A549 (cell line): ENCODE measurements around the gene FBXL4. TPM values are rescaled to one million over a fixed set of nuclear protein-coding genes. Genes with fewer than 3 reads are reported as not detected.

Experiments
- ATAC-seq, 2 experiments: fragments of 200-7000 bp in 1 of 2; fragments of >200 bp in 1 of 2; cut with Nextera tagmentation in 1 of 2; cut with Tn5 transposase in 1 of 2; 3 replicates each; pipeline versions ENCODE4 v1.8.0 to v1.9.1; 2018 to 2020; ENCODE audit warnings: mild to moderate bottlenecking in 1 of 2, moderate library complexity in 1 of 2
- CTCF ChIA-PET: fragments of 300-600 bp; sonication (Branson Sonifier 250); formaldehyde crosslinking; extraction: SDS; loops from one replicate; lab custom pipeline; 2021; ENCODE audit warnings: antibody characterized with exemption, inconsistent platforms; lab: Yijun Ruan, JAX
- POLR2A ChIA-PET: fragments of 350-600 bp; formaldehyde crosslinking; extraction: SDS; loops from one replicate; lab custom pipeline; 2021; ENCODE audit warnings: antibody characterized with exemption, inconsistent platforms; lab: Yijun Ruan, JAX
- DNase-seq, 2 experiments: peaks; one replicate each; pipeline versions ENCODE4 v3.0.0 to v3.0.0-alpha.2; 2011 to 2016; ENCODE audit warnings: low read depth in 1 of 2, low spot score in 1 of 2
- FAIRE-seq: peaks from 2 replicates; lab custom pipeline; 2011; peaks lifted over from hg19 to GRCh38; lab: Jason Lieb, UNC
- H3K27ac ChIP-seq, 2 experiments: fragments of >200 bp; sonication (Bioruptor Twin); formaldehyde crosslinking; 3 replicates each; pipeline ENCODE4 v1.5.1; 2016 to 2017
- H3K4me1 ChIP-seq: fragments of >200 bp; sonication (Bioruptor Twin); formaldehyde crosslinking; 3 replicates; pipeline ENCODE4 v1.6.1; 2016
- H3K4me2 ChIP-seq: fragments of >200 bp; sonication (Bioruptor Twin); formaldehyde crosslinking; 3 replicates; pipeline ENCODE4 v1.6.1; 2016
- H3K4me3 ChIP-seq: fragments of >200 bp; sonication (Bioruptor Twin); formaldehyde crosslinking; 3 replicates; pipeline ENCODE4 v1.5.1; 2016
- H3K9me3 ChIP-seq: fragments of >200 bp; sonication (Bioruptor Twin); formaldehyde crosslinking; 3 replicates; pipeline ENCODE4 v1.6.1; 2016
- CTCF ChIP-seq: fragments of >200 bp; sonication (Bioruptor Twin); formaldehyde crosslinking; IDR thresholded peaks from 3 replicates; pipeline ENCODE4 v1.5.1; 2016
- GATA3 ChIP-seq: IDR thresholded peaks from 2 replicates; pipeline ENCODE4 v1.6.1; 2012; ENCODE audit warnings: borderline replicate concordance
- HEYL ChIP-seq: fragments of 250-450 bp; sonication (Bioruptor Pico); IDR thresholded peaks from 2 replicates; pipeline ENCODE4 v1.8.0; 2021; ENCODE audit warnings: mild to moderate bottlenecking, moderate library complexity
- HMGXB4 ChIP-seq: fragments of 250-450 bp; sonication (Bioruptor Pico); IDR thresholded peaks from 2 replicates; pipeline ENCODE4 v1.5.0; 2021; ENCODE audit warnings: mild to moderate bottlenecking, moderate library complexity, borderline replicate concordance
- HOXB5 ChIP-seq: fragments of 250-450 bp; sonication (Bioruptor Pico); IDR thresholded peaks from 2 replicates; pipeline ENCODE4 v1.5.0; 2020; ENCODE audit warnings: mild to moderate bottlenecking, moderate library complexity
- KDM1A ChIP-seq: fragments of 200-600 bp; sonication (generic); IDR thresholded peaks from 2 replicates; pipeline ENCODE4 v1.6.1; 2016; ENCODE audit warnings: low read depth, mild to moderate bottlenecking
- KDM5A ChIP-seq: fragments of 200-600 bp; sonication (generic); IDR thresholded peaks from 2 replicates; pipeline ENCODE4 v1.6.1; 2016; ENCODE audit warnings: antibody characterized with exemption, mild to moderate bottlenecking
- MAX ChIP-seq: IDR thresholded peaks from 2 replicates; pipeline ENCODE4 v1.6.1; 2012
- MAZ ChIP-seq: fragments of 150-350 bp; IDR thresholded peaks from 2 replicates; pipeline ENCODE4 v1.6.1; 2014; ENCODE audit warnings: antibody characterized with exemption, low read depth, low read length, borderline replicate concordance
- NPAS2 ChIP-seq: fragments of 250-450 bp; sonication (Bioruptor Pico); IDR thresholded peaks from 2 replicates; pipeline ENCODE4 v1.8.0; 2022; ENCODE audit warnings: mild to moderate bottlenecking, moderate library complexity, borderline replicate concordance
- NR3C1 ChIP-seq: fragments of >200 bp; sonication (Bioruptor Twin); formaldehyde crosslinking; IDR thresholded peaks from 3 replicates; pipeline ENCODE4 v1.6.1; 2017
- PHF8 ChIP-seq: fragments of 200-600 bp; sonication (generic); IDR thresholded peaks from 2 replicates; pipeline ENCODE4 v1.6.1; 2016; ENCODE audit warnings: low read depth, mild to moderate bottlenecking, antibody characterized with exemption, moderate library complexity, borderline replicate concordance
- RAD21 ChIP-seq, 2 experiments: fragments of >200 bp in 1 of 2; sonication (Bioruptor Twin) in 1 of 2; formaldehyde crosslinking in 1 of 2; IDR thresholded peaks in 1 of 2; conservative IDR thresholded peaks in 1 of 2; 2 replicates in 1 of 2; 3 replicates in 1 of 2; pipeline ENCODE4 v1.6.1; 2012 to 2018; ENCODE audit warnings: inconsistent platforms in 1 of 2
- RARB ChIP-seq: fragments of 250-450 bp; sonication (Bioruptor Pico); IDR thresholded peaks from 2 replicates; pipeline ENCODE4 v1.8.0; 2021; ENCODE audit warnings: mild to moderate bottlenecking, moderate library complexity
- RFX5 ChIP-seq: fragments of 450-650 bp; IDR thresholded peaks from 2 replicates; pipeline ENCODE4 v1.7.1; 2014; ENCODE audit warnings: antibody characterized with exemption, mild to moderate bottlenecking, moderate library complexity
- SMC3 ChIP-seq: fragments of >200 bp; sonication (Bioruptor Twin); formaldehyde crosslinking; IDR thresholded peaks from 3 replicates; pipeline ENCODE4 v1.6.1; 2018; ENCODE audit warnings: inconsistent platforms
- ZNF302 ChIP-seq: fragments of 250-450 bp; sonication (Bioruptor Pico); IDR thresholded peaks from 2 replicates; pipeline ENCODE4 v1.9.0; 2021; ENCODE audit warnings: inconsistent platforms, mild to moderate bottlenecking, moderate library complexity
- ZSCAN20 ChIP-seq: fragments of 250-450 bp; sonication (Bioruptor Pico); IDR thresholded peaks from 2 replicates; pipeline ENCODE4 v1.8.0; 2022; ENCODE audit warnings: mild to moderate bottlenecking, moderate library complexity
- WGBS: methylation state at CpG from one replicate; pipeline ENCODE4 v1.1.6; 2017; ENCODE audit errors: missing lambda C conversion rate; 5-methylcytosine and 5-hydroxymethylcytosine counted together
- polyA plus RNA-seq, 4 experiments: library from polyadenylated mRNA; depleted of rRNA in 3 of 4; stranded (reverse); fragments of >200 nt; fragmentation: RNase III in 1 of 4; extraction: RNeasy Plus Mini Kit Qiagen cat#74134 plus additional on column Dnase treatment in 1 of 4; gene quantifications; 2 replicates in 3 of 4; 3 replicates in 1 of 4; pipeline ENCODE4 v1.2.3, GENCODE V29; 2011 to 2017
- TF ChIP-seq, protein P1 (sequence below): fragments of 450-650 bp; IDR thresholded peaks from 2 replicates; pipeline ENCODE4 v1.6.1; 2014; ENCODE audit warnings: antibody characterized with exemption

The FBXL4 gene
- polyA plus RNA-seq, 2 of the 4 experiments (the other 2 are of a cell fraction): 6.5 to 21.6 TPM

DNA sequence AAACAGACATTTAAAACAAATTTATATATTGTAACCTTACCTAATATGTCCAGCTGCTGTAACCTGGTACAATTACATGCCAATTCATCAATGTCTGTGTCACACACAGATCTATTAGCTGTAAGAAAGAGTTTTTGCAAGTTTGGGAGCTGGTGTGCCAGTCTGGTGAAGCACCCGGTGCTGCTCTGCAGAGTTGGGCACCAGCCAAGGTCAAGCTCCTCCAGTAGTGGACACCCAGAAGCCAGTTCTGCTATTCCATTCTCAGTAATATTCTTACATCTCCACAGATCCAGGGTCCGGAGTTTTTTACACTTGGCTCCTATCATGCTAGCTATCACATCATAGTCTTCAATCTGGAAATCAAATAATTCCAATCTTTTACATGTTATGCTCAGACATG, 72.4 kb downstream of the FBXL4 start:
- POLR2A ChIA-PET: no interaction called here

GRCh38 chr6:98871821-98872220, 75.9 kb downstream of the FBXL4 start:
- FAIRE-seq (no peak), ATAC-seq (no peak), DNase-seq (no peak)
- ChIA-PET CTCF (no interaction called here), POLR2A (no interaction called here)
- H3K27ac ChIP-seq: no peak overlapping the region
- H3K4me2 ChIP-seq: no peak overlapping the region
- H3K9me3 ChIP-seq: no peaks in the 10 kb centered on the region
- H3K4me1 ChIP-seq: no peaks in the 10 kb centered on the region
- WGBS: 77% methylated on average over 3 of the region's 3 CpGs
- H3K4me3 ChIP-seq: no peak overlapping the region
- TF ChIP-seq KDM5A: no peak
- TF ChIP-seq RAD21 (conservative IDR thresholded peaks at IDR 0.05 in 1 of 2, IDR thresholded peaks at IDR 0.05 in 1 of 2): no peak
- TF ChIP-seq ZNF302 (CRISPR knock-in tag): no peak
- TF ChIP-seq HEYL (CRISPR knock-in tag): no peak

More for the DNA sequence above, 72.4 kb downstream of the FBXL4 start:
- Histone ChIP-seq H3K4me2 (no peak overlapping the region), H3K27ac (no peak overlapping the region), H3K4me1 (no peaks in the 10 kb centered on the region), H3K9me3 (no peaks in the 10 kb centered on the region), H3K4me3 (no peak overlapping the region)
- ATAC-seq (no peak), FAIRE-seq (no peak), DNase-seq (no peak)
- 72% methylated on average over 2 of the region's 2 CpGs for WGBS
- TF ChIP-seq GATA3 (no peak), CTCF (no peak)
- CTCF ChIA-PET: no interaction called here

DNA sequence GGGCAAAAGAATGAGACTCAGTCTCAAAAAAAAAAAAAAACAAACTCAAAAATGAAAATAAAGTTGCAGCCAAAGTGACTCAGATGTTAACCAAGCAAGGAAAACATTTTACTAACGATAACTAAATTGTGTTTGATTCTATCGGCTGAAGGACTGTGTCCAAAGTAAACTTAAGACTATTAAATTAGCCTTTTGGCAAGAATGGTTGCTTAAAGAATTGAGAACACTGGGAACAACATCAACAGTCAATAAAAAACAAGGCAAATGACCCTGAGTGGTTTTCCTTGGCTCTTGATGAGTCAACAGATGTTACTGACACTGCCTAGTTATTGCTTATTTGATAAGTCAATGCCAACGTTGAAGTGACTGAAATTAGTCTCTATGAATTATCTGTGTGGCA, 76.7 kb downstream of the FBXL4 start:
- WGBS: 64% methylated on average over 3 of the region's 3 CpGs
- Histone ChIP-seq H3K9me3 (no peaks in the 10 kb centered on the region), H3K4me3 (no peak overlapping the region), H3K27ac (no peak overlapping the region), H3K4me2 (no peak overlapping the region), H3K4me1 (no peaks in the 10 kb centered on the region)
- ATAC-seq (no peak), FAIRE-seq (no peak), DNase-seq (no peak)
- ChIA-PET POLR2A (no interaction called here), CTCF (no interaction called here)
- TF ChIP-seq MAX: no peak
- no peak for TF ChIP-seq SMC3
- TF ChIP-seq ZNF302 (CRISPR knock-in tag): no peak
- TF ChIP-seq HMGXB4: no peak
- no peak for TF ChIP-seq KDM1A
- TF ChIP-seq HOXB5 (CRISPR knock-in tag): no peak
- no peak for TF ChIP-seq MAZ
- TF ChIP-seq HEYL (CRISPR knock-in tag): no peak
- no peak for TF ChIP-seq RAD21 (conservative IDR thresholded peaks at IDR 0.05 in 1 of 2, IDR thresholded peaks at IDR 0.05 in 1 of 2)
- TF ChIP-seq, protein P1, sequence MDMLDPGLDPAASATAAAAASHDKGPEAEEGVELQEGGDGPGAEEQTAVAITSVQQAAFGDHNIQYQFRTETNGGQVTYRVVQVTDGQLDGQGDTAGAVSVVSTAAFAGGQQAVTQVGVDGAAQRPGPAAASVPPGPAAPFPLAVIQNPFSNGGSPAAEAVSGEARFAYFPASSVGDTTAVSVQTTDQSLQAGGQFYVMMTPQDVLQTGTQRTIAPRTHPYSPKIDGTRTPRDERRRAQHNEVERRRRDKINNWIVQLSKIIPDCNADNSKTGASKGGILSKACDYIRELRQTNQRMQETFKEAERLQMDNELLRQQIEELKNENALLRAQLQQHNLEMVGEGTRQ: no peak
- TF ChIP-seq NR3C1: no peak
- TF ChIP-seq PHF8: no peak
- no peak for TF ChIP-seq ZSCAN20 (CRISPR knock-in tag)
- no peak for TF ChIP-seq NPAS2 (CRISPR knock-in tag)
- TF ChIP-seq RARB (CRISPR knock-in tag): no peak
- no peak for TF ChIP-seq RFX5
